Tibial nerve (tissue), 3 donors: ENCODE results near the gene GLTP.

Experiments used
- POLR2A ChIP-seq, 2 donors: fragments of 450-650 bp; IDR thresholded peaks; one replicate each; pipeline ENCODE4 v1.6.1; 2017; ENCODE audit warnings: antibody characterized with exemption in 2 of 2, mild to moderate bottlenecking in 2 of 2, moderate library complexity in 2 of 2
- TF ChIP-seq, protein P1 (sequence below), 5 experiments: fragments of 200-600 bp in 3 of 5; fragments of 450-650 bp in 2 of 5; sonication (generic) in 3 of 5; IDR thresholded peaks; one replicate each; pipeline ENCODE4 v1.5.1; 2016 to 2019; ENCODE audit warnings: antibody characterized with exemption in 5 of 5, mild to moderate bottlenecking in 3 of 5, moderate library complexity in 2 of 5

DNA sequence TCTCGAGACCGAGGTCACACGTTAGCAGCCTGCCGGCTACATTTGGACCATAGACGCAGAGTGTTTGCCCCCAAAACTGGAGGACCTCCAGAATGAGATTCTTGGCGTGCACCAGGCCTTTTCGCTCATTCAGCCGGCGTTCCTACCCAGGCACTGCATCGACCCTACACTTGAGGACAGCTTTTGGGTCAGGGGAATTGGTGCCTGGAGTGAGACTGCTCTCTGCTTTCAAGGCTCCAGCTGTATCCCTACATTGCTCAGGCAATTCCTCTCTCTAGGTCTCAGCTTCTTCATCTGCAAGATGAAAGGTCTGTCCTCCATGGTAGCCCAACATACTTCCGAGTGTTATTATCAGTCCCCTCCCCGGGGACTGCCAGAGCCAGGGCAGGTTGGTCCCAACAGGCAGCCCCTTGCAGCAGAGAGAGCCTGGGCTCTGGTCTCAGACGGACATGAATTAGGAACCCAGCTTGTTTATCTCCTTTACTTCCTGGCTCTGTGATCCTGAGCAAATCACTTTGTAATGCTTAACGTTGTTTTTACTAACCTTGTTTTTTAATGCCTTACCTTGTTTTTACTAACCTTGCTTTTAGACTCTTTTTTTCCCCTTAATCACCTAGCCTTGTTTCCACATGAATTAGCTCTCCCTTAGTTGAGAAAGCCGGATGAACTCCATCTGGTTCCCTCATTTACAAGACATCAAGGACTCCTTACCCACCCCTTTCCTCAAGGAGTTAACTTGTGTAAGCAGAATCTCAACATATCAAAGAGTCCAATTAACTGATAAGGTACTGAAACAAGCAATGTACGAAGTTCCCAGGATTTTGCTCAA, 20.6 kb upstream of the GLTP start:
- TF ChIP-seq POLR2A (IDR thresholded peaks at IDR 0.05) = no peak
- TF ChIP-seq, protein P1, sequence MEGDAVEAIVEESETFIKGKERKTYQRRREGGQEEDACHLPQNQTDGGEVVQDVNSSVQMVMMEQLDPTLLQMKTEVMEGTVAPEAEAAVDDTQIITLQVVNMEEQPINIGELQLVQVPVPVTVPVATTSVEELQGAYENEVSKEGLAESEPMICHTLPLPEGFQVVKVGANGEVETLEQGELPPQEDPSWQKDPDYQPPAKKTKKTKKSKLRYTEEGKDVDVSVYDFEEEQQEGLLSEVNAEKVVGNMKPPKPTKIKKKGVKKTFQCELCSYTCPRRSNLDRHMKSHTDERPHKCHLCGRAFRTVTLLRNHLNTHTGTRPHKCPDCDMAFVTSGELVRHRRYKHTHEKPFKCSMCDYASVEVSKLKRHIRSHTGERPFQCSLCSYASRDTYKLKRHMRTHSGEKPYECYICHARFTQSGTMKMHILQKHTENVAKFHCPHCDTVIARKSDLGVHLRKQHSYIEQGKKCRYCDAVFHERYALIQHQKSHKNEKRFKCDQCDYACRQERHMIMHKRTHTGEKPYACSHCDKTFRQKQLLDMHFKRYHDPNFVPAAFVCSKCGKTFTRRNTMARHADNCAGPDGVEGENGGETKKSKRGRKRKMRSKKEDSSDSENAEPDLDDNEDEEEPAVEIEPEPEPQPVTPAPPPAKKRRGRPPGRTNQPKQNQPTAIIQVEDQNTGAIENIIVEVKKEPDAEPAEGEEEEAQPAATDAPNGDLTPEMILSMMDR (IDR thresholded peaks at IDR 0.05) = no peak
